PFSK-1 (cell line): ENCODE data around the gene IGSF10.

Experiments used
- POLR2AphosphoS5 ChIP-seq: IDR thresholded peaks from 2 replicates; pipeline ENCODE4 v1.6.1; 2012; ENCODE audit warnings: low read depth, mild to moderate bottlenecking, control low read depth, low read length, moderate library complexity
- SIN3A ChIP-seq: IDR thresholded peaks from 2 replicates; pipeline ENCODE4 v1.6.1; 2012; ENCODE audit warnings: mild to moderate bottlenecking, low read length, moderate library complexity, borderline replicate concordance; ENCODE audit not compliant: insufficient read depth
- TAF1 ChIP-seq: IDR thresholded peaks from 2 replicates; pipeline ENCODE4 v1.6.1; 2012; ENCODE audit warnings: low read length, control low read depth, borderline replicate concordance; ENCODE audit not compliant: insufficient read depth

DNA sequence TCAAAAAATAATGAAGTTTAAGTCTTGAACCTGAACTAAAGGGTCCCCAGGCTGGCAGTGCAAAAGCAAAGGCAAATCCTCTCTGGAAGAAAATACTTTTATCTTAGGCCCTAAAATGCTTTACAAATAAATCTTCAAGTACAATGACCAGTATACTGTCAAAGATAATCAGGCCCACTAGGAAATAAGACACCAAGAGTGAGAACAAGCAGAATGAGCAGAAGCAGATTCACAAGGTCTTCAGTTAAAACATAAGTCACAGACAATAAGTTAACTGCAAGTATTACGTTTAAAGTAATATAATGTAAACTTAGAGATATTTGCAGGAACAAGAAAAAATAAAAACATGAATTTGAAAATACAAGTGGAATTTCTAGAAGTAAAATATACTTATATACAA lies 42.2 kb upstream of the IGSF10 start:
- TF ChIP-seq POLR2AphosphoS5 (no peak), SIN3A (no peak), TAF1 (no peak)
